Type B pancreatic cell (in vitro differentiated cells): Measurements from ENCODE around the gene GPC5. TPM values are rescaled to one million over a fixed set of nuclear protein-coding genes. Genes with fewer than 3 reads are reported as not detected.

ENCODE experiments used
- DNase-seq: peaks from one replicate; pipeline ENCODE4 v3.0.0; 2021; ENCODE audit warnings: mixed read lengths; ENCODE audit not compliant: unreplicated experiment; ENCODE audit errors: extremely low spot score
- H3K27ac Mint-ChIP-seq: 2 replicates; pipeline ENCODE4 v1.8.0; 2021; ENCODE audit warnings: mild to moderate bottlenecking, mixed read lengths
- H3K27me3 Mint-ChIP-seq: 2 replicates; pipeline ENCODE4 v1.8.0; 2021; ENCODE audit warnings: mixed read lengths
- H3K36me3 Mint-ChIP-seq: 2 replicates; pipeline ENCODE4 v1.8.0; 2021; ENCODE audit warnings: mixed read lengths
- H3K4me1 Mint-ChIP-seq: one replicate; pipeline ENCODE4 v1.8.0; 2021; ENCODE audit warnings: mixed read lengths; ENCODE audit not compliant: unreplicated experiment
- H3K4me3 Mint-ChIP-seq: 2 replicates; pipeline ENCODE4 v1.8.0; 2021; ENCODE audit warnings: mild to moderate bottlenecking, mixed read lengths
- H3K9me3 Mint-ChIP-seq: 2 replicates; pipeline ENCODE4 v1.8.0; 2021; ENCODE audit warnings: mixed read lengths
- CTCF ChIP-seq: fragments of 200-600 bp; sonication (generic); conservative IDR thresholded peaks from 2 replicates; pipeline ENCODE4 v1.5.0; 2021; ENCODE audit warnings: antibody characterized with exemption, mild to moderate bottlenecking
- total RNA-seq: library from RNA; stranded (reverse); gene quantifications from 2 replicates; pipeline ENCODE4 v1.2.1, GENCODE V29; 2021; ENCODE audit warnings: low replicate concordance

Gene GPC5
- total RNA-seq, 1 donor from 2014 or later, result 2.8 TPM

DNA sequence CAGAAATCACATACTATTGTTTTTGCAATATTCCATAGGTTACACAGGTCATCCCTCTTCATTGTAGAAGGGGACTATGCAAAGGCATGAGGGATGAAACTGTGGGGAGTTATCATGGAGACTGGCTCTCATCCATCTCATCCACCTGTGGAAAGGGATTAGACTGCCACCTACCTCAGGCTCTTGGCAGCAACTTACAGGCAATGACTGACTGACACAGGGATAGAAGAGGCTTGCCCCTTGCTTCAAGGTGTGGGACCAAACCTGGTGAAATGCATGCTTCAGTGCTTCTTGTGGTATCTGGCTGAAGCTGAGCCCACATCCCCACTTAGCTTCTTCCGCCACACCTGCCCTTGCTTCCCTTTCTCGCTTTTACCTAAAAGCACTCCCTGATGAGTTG lies 341.3 kb downstream of the GPC5 start:
- peaks cover 4% of the 10 kb centered on the region for H3K9me3 Mint-ChIP-seq
- no peak overlapping the region for H3K4me3 Mint-ChIP-seq
- DNase-seq, result no peak
- no peak for TF ChIP-seq CTCF
- peaks cover 3% of the 10 kb centered on the region for H3K27me3 Mint-ChIP-seq
- peaks cover 12% of the 10 kb centered on the region for H3K4me1 Mint-ChIP-seq
- no peaks in the 10 kb centered on the region for H3K36me3 Mint-ChIP-seq
- no peak overlapping the region for H3K27ac Mint-ChIP-seq

- H3K9me3 Mint-ChIP-seq, result peaks cover 4% of the 10 kb centered on the region
- no peaks in the 10 kb centered on the region for H3K36me3 Mint-ChIP-seq
- TF ChIP-seq CTCF, result no peak
- H3K4me3 Mint-ChIP-seq, result no peak overlapping the region
- H3K27me3 Mint-ChIP-seq, result peaks cover 12% of the 10 kb centered on the region
- DNase-seq, result no peak
- H3K27ac Mint-ChIP-seq, result no peak overlapping the region
- peaks cover 21% of the 10 kb centered on the region for H3K4me1 Mint-ChIP-seq
Observed at GRCh38 chr13:91740756-91741155, 342.3 kb downstream of the GPC5 start.

GRCh38 chr13:91741925-91742324 lies 343.5 kb downstream of the GPC5 start:
- no peaks in the 10 kb centered on the region for H3K36me3 Mint-ChIP-seq
- no peak for DNase-seq
- H3K27me3 Mint-ChIP-seq, result peaks cover 18% of the 10 kb centered on the region
- H3K4me3 Mint-ChIP-seq, result no peak overlapping the region
- peaks cover 4% of the 10 kb centered on the region for H3K9me3 Mint-ChIP-seq
- TF ChIP-seq CTCF, result no peak
- H3K4me1 Mint-ChIP-seq, result peaks cover 27% of the 10 kb centered on the region
- peak overlapping the region; percentile 46 for H3K27ac Mint-ChIP-seq

DNA sequence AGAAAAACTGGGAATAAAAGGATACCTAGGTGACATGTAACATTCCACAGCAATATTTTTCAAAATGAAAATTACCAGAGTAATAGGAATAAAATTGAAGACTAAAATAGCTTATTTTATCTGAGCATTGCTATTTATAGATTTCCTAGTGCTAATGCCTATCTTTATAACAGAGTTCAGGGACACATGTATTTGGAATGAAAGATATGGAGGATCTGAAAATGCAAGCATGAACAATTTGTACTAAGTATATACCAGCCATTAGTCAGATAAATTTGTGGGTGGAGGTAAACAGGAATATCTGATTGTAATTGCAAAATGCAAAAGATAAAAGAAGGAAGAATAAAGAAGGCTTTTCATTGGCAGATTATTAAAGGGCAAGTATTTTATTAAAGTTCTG lies 345.9 kb downstream of the GPC5 start:
- no peak for DNase-seq
- Mint-ChIP-seq H3K9me3 (peaks cover 9% of the 10 kb centered on the region), H3K4me1 (peaks cover 27% of the 10 kb centered on the region), H3K36me3 (no peaks in the 10 kb centered on the region), H3K4me3 (no peak overlapping the region), H3K27me3 (peaks cover 31% of the 10 kb centered on the region), H3K27ac (no peak overlapping the region)
- no peak for TF ChIP-seq CTCF

GRCh38 chr13:91745967-91746366 lies 347.5 kb downstream of the GPC5 start:
- Mint-ChIP-seq H3K27me3 (peaks cover 31% of the 10 kb centered on the region), H3K27ac (no peak overlapping the region), H3K9me3 (peaks cover 9% of the 10 kb centered on the region), H3K36me3 (no peaks in the 10 kb centered on the region), H3K4me1 (peaks cover 20% of the 10 kb centered on the region), H3K4me3 (no peak overlapping the region)
- no peak for DNase-seq
- no peak for TF ChIP-seq CTCF

GRCh38 chr13:91747186-91747585 lies 348.8 kb downstream of the GPC5 start:
- TF ChIP-seq CTCF, result no peak
- Mint-ChIP-seq H3K4me3 (no peak overlapping the region), H3K9me3 (peaks cover 9% of the 10 kb centered on the region)

More at GRCh38 chr13:91747186-91747585, 348.8 kb downstream of the GPC5 start:
- Mint-ChIP-seq H3K4me1 (peaks cover 15% of the 10 kb centered on the region), H3K27ac (no peak overlapping the region), H3K36me3 (no peaks in the 10 kb centered on the region), H3K27me3 (peaks cover 27% of the 10 kb centered on the region)
- no peak for DNase-seq
